Measurements from ENCODE around the gene ALDOB. TPM values are rescaled to one million over a fixed set of nuclear protein-coding genes. Genes with fewer than 3 reads are reported as not detected.
A peak's percentile ranks its signal among the peaks of the same experiment; 100 is the strongest.

The ALDOB gene
- total and polyA plus RNA-seq, 2 experiments from 2014 or later, result not detected

- ATAC-seq, result no peak
- Mint-ChIP-seq H3K4me3 (no peak overlapping the region), H3K27ac (peak overlapping the region; percentile 12; the same call in 1 of the 2 replicates)
These were observed 31.3 kb upstream of the ALDOB start for GRCh38 chr9:101466863-101467262.

More at GRCh38 chr9:101466863-101467262, 31.3 kb upstream of the ALDOB start:
- H3K4me1 Mint-ChIP-seq, result peaks cover 51% of the 10 kb centered on the region
- H3K36me3 Mint-ChIP-seq (ENCODE audit: low read depth), result no peaks in the 10 kb centered on the region
- Histone ChIP-seq H4K20me1 (replicated peaks; ENCODE audit: insufficient read depth) (no peaks in the 10 kb centered on the region), H3K27me3 (ENCODE audit: insufficient read depth) (no peaks in the 10 kb centered on the region), H3K79me2 (replicated peaks; ENCODE audit: insufficient read depth) (no peaks in the 10 kb centered on the region), H3K4me1 (ENCODE audit: insufficient read depth) (peaks cover 46% of the 10 kb centered on the region), H3K36me3 (ENCODE audit: insufficient read depth) (no peaks in the 10 kb centered on the region), H3K27ac (ENCODE audit: low read depth) (no peak overlapping the region), H3F3A (replicated peaks; ENCODE audit: low read depth) (no peaks in the 10 kb centered on the region), H3K9me2 (ENCODE audit: insufficient read depth) (no peaks in the 10 kb centered on the region), H3K4me2 (no peak overlapping the region), H3K4me3 (no peak overlapping the region), H2AFZ (no peak overlapping the region)
- peaks cover 3% of the 10 kb centered on the region for H3K27me3 Mint-ChIP-seq (ENCODE audit: insufficient read depth, low read depth, poor library complexity)
- DNase-seq (ENCODE audit: low spot score), result no peak
- TF ChIP-seq CTCF (conservative IDR thresholded peaks at IDR 0.05; ENCODE audit: low read depth in 2 of 2) (no peak), ZNF114 (CRISPR knock-in tag; IDR thresholded peaks at IDR 0.05) (no peak), ETS1 (IDR thresholded peaks at IDR 0.05) (no peak), STAT1 (IDR thresholded peaks at IDR 0.05; ENCODE audit: unreplicated experiment) (no peak), REST (IDR thresholded peaks at IDR 0.05; ENCODE audit: unreplicated experiment) (no peak), CREB1 (CRISPR knock-in tag; IDR thresholded peaks at IDR 0.05; ENCODE audit: low read depth) (no peak), EZH2 (IDR thresholded peaks at IDR 0.05; ENCODE audit: low read depth, unreplicated experiment) (no peak), ZNF462 (CRISPR knock-in tag; IDR thresholded peaks at IDR 0.05) (no peak), JUNB (IDR thresholded peaks at IDR 0.05; ENCODE audit: unreplicated experiment) (no peak), POLR2AphosphoS5 (IDR thresholded peaks at IDR 0.05; ENCODE audit: low read depth) (no peak), EZH2phosphoT487 (IDR thresholded peaks at IDR 0.05; ENCODE audit: unreplicated experiment) (no peak), ZNF331 (CRISPR knock-in tag; IDR thresholded peaks at IDR 0.05; ENCODE audit: low read depth) (no peak), NANOG (IDR thresholded peaks at IDR 0.05; ENCODE audit: borderline replicate concordance) (no peak)
- no peaks in the 10 kb centered on the region for H3K9me3 Mint-ChIP-seq
